ENCODE data around the gene RFX6. TPM values are rescaled to one million over a fixed set of nuclear protein-coding genes. Genes with fewer than 3 reads are reported as not detected.
A peak's percentile ranks its signal among the peaks of the same experiment; 100 is the strongest.

RFX6 gene
- total RNA-seq, 2 donors from 2014 or later: not detected

DNA sequence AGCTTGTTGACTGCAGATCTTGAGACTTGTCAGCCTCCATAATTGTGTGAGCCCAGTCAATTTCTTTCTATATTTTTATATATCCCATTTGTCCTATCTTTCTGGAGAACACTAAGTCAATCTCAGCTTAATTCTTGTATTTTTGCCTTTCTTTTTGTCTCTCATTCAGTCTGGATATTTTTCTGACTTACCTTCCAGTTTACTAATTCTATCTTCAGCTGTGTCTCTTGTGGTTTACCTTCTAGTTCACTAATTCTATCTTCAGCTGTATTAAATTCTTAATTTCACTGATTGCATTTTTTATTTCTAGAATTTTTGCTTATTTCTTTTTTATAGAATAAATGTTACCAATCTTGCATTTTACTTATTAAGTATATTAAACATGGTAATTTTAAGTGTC is 17.8 kb upstream of the RFX6 start:
- no peak overlapping the region for H3K27ac ChIP-seq
- H3K4me3 ChIP-seq: no peak overlapping the region
- TF ChIP-seq CTCF (IDR thresholded peaks at IDR 0.05): no peak
- peaks cover 2% of the 10 kb centered on the region for H3K9me3 ChIP-seq
- H3K36me3 ChIP-seq: no peaks in the 10 kb centered on the region
- DNase-seq (ENCODE audit: low spot score): no peak
- no peak for ATAC-seq (ENCODE audit: insufficient number of reproducible peaks, low FRiP score, low read depth)
- no peaks in the 10 kb centered on the region for H3K27me3 ChIP-seq (replicated peaks; ENCODE audit: insufficient read depth)
- no peaks in the 10 kb centered on the region for H3K4me1 ChIP-seq (ENCODE audit: control insufficient read depth in 1 of 2, low read depth in 2 of 2)

- Histone ChIP-seq H3K27me3 (replicated peaks; ENCODE audit: insufficient read depth) (no peaks in the 10 kb centered on the region), H3K4me3 (no peak overlapping the region), H3K9me3 (no peaks in the 10 kb centered on the region), H3K36me3 (no peaks in the 10 kb centered on the region), H3K4me1 (ENCODE audit: control insufficient read depth in 1 of 2, low read depth in 2 of 2) (no peaks in the 10 kb centered on the region), H3K27ac (no peak overlapping the region)
- DNase-seq (ENCODE audit: low spot score) (no peak), ATAC-seq (ENCODE audit: insufficient number of reproducible peaks, low FRiP score, low read depth) (no peak)
- TF ChIP-seq CTCF (IDR thresholded peaks at IDR 0.05): no peak
These were observed 10.7 kb upstream of the RFX6 start for GRCh38 chr6:116866281-116866871.

DNA sequence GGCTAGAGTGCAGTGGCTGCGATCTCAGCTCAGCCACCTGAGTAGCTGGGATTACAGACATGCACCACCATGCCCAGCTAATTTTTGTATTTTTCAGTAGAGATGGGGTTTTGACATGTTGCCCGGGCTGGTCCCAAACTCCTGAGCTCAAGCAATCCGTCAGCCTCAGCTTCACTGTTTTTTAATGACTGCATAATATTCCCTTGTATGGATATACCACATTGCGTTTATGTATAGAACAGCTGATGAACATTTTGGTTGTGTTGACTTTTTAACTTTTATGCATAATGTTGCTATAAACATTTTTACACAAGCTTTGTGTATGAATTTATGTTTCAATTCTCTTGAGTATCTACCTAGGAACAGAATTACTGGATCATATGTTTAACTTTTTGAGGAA is 4.3 kb upstream of the RFX6 start:
- no peak for TF ChIP-seq CTCF (IDR thresholded peaks at IDR 0.05)
- Histone ChIP-seq H3K27me3 (replicated peaks; ENCODE audit: insufficient read depth) (no peaks in the 10 kb centered on the region), H3K4me1 (ENCODE audit: control insufficient read depth in 1 of 2, low read depth in 2 of 2) (no peaks in the 10 kb centered on the region), H3K27ac (no peak overlapping the region), H3K4me3 (no peak overlapping the region), H3K36me3 (no peaks in the 10 kb centered on the region), H3K9me3 (no peaks in the 10 kb centered on the region)
- ATAC-seq (ENCODE audit: insufficient number of reproducible peaks, low FRiP score, low read depth) (no peak), DNase-seq (ENCODE audit: low spot score) (no peak)

- no peak for DNase-seq (ENCODE audit: low spot score)
- no peak for TF ChIP-seq CTCF (IDR thresholded peaks at IDR 0.05)
- no peaks in the 10 kb centered on the region for H3K4me1 ChIP-seq (ENCODE audit: control insufficient read depth in 1 of 2, low read depth in 2 of 2)
- H3K4me3 ChIP-seq: peak overlapping the region; percentile 47
- no peak for ATAC-seq (ENCODE audit: insufficient number of reproducible peaks, low FRiP score, low read depth)
- no peaks in the 10 kb centered on the region for H3K36me3 ChIP-seq
- H3K9me3 ChIP-seq: no peaks in the 10 kb centered on the region
- H3K27me3 ChIP-seq (replicated peaks; ENCODE audit: insufficient read depth): no peaks in the 10 kb centered on the region
- no peak overlapping the region for H3K27ac ChIP-seq
These were observed 935 bp upstream of the RFX6 start for GRCh38 chr6:116876107-116876506.

DNA sequence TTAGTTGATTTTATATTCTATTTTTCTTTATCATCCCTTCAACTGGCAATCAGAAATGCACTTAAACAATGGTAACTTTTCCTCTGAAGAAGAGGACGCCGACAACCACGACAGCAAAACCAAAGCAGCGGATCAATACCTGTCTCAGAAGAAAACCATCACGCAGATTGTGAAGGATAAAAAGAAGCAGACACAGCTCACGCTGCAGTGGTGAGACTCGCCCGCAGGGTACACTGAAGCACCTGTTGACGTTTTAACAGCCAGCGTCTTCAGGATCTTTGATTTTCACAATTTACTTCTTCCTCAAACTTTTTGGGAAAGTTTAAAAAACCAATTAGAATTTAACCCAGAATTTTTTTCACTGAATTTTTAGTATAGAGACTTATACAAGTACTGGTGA is 701 bp downstream of the RFX6 start:
- H3K4me1 ChIP-seq (ENCODE audit: control insufficient read depth in 1 of 2, low read depth in 2 of 2): no peaks in the 10 kb centered on the region
- no peaks in the 10 kb centered on the region for H3K9me3 ChIP-seq
- TF ChIP-seq CTCF (IDR thresholded peaks at IDR 0.05): no peak
- no peak overlapping the region for H3K4me3 ChIP-seq
- no peak for DNase-seq (ENCODE audit: low spot score)
- H3K27me3 ChIP-seq (replicated peaks; ENCODE audit: insufficient read depth): no peaks in the 10 kb centered on the region
- no peaks in the 10 kb centered on the region for H3K36me3 ChIP-seq
- H3K27ac ChIP-seq: no peak overlapping the region
- ATAC-seq (ENCODE audit: insufficient number of reproducible peaks, low FRiP score, low read depth): no peak

Measured in thoracic aorta (tissue), 2 donors.